HEK293T (cell line): Measurements from ENCODE around the gene GPR52.

Experiments
- BHLHE40 ChIP-seq: fragments of 450-650 bp; IDR thresholded peaks from 2 replicates; pipeline ENCODE4 v1.6.1; 2016; ENCODE audit warnings: mild to moderate bottlenecking, moderate library complexity, borderline replicate concordance
- NFRKB ChIP-seq: fragments of 450-650 bp; IDR thresholded peaks from 2 replicates; pipeline ENCODE4 v1.6.1; 2016; ENCODE audit warnings: mild to moderate bottlenecking, moderate library complexity
- SP1 ChIP-seq: fragments of 450-650 bp; IDR thresholded peaks from 2 replicates; pipeline ENCODE4 v1.6.1; 2017

GRCh38 chr1:174465855-174466254 lies 18.1 kb downstream of the GPR52 start:
- no peak for TF ChIP-seq SP1
- no peak for TF ChIP-seq NFRKB
- TF ChIP-seq BHLHE40: no peak
